ENCODE results near the gene CAPZA1.
A peak's percentile ranks its signal among the peaks of the same experiment; 100 is the strongest.
"Not testable (repeated sequence)": the region's sequence is repeated elsewhere in the genome, so short reads cannot be mapped to it uniquely, and the experiment has no call there.

Gene CAPZA1

GRCh38 chr1:112619518-112620376, at the start of gene CAPZA1:
TSS of gene CAPZA1 (plus strand) at chr1:112619832. CDS start at chr1:112619845, 13 bp downstream.
- peak; percentile 84 to 85 for DNase-seq (ENCODE audit: low read depth in 2 of 2)

GRCh38 chr1:112575154-112575804, 44.4 kb upstream of the CAPZA1 start:
- DNase-seq (ENCODE audit: low read depth in 2 of 2): no peak

DNA sequence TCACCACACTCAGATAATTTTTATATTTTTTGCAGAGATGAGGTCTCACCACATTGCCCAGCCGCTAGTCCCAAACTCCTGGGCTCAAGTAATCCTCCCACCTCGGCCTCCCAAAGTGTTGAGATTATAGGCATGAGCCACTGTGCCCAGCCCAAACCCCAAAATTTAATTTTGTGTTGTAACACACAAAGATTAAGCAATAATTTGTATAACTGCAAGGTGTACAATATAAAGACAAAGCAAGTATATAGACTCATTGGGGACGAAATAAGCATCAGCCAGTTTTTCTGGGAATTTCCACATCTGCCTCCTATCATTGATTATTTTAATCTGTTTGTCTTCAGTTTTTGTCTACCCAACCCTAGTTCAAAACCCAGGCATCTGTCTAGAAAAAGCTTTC, 43.4 kb upstream of the CAPZA1 start:
- DNase-seq (ENCODE audit: low read depth in 2 of 2): no peak

DNA sequence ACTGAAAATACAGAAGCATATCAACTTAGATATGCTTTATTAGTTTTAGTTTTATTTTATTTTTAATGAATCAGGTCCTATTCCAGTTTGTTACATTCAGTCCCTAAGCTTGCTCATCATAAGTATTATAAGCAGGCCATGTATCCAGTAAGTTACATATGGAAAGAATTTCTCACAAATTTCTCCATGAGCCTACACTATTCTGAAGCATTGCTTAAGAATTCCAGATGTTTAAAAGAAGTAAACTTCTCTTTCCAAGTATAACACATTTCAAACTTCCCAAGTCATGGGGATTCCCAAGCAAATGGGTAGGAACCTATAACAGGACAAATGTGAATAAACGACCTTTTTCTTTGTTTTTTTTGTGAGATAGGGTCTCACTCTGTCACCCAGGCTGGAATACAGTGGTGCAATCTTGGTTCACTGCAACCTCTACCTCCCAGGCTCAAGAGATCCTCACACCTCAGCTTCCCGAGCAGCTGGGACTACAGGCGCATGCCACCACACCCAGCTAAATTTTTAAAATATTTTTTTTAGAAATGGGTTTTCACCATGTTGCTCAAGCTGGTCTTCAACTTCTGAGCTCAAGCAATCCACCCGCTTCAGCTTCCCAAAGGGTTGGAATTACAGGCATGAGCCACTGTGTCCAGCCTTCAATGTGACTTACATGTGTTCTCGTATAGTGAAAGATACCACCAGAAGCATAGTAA, 39.7 kb upstream of the CAPZA1 start:
- DNase-seq (ENCODE audit: low read depth in 2 of 2): no peak

GRCh38 chr1:112581586-112582192, 37.9 kb upstream of the CAPZA1 start:
- no peak for DNase-seq (ENCODE audit: low read depth in 2 of 2)

- no peak for DNase-seq (ENCODE audit: low read depth in 2 of 2)
Observed at GRCh38 chr1:112583366-112583765, 36.3 kb upstream of the CAPZA1 start.

- DNase-seq (ENCODE audit: low read depth in 2 of 2): no peak
Observed at GRCh38 chr1:112589766-112590165, 29.9 kb upstream of the CAPZA1 start.

- no peak for DNase-seq (ENCODE audit: low read depth in 2 of 2)
Observed at GRCh38 chr1:112594208-112594876, 25.3 kb upstream of the CAPZA1 start.

DNA sequence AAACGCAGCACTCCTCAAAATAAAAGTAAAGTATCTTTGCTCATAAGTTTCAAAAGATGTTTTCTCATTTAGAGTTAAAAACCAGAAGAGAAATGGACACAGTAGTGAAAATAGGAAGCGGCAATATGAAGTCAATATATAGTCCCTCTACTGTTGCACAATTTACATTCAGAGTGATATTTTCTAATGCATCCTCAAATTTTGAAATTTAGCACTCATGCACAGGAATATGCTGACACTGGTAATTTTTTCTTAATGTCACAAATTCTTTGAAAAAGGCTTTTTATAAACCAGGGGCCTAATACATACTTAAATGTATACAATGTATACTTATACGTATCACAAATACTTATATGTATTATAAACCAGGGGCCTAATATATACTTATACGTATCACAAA, 20.2 kb upstream of the CAPZA1 start:
- DNase-seq (ENCODE audit: low read depth in 2 of 2): no peak

DNA sequence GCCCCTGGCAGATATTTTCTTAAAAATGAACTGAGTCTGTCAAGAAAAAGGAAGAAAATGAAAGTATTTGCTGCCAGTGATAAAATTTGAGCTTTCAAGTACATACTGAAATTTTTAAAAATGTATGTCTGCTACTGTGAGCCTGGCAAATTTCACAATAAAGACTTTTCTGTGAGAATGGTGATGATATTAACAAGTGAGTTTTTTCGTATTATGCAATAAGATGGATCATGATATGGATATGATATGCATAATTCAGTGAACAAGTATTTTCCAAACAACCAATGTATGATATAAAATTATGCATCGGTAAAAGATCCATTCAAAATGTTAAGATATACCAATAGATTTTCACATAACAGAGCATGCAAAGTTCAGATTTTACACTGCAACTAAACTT, 16.6 kb upstream of the CAPZA1 start:
- DNase-seq (ENCODE audit: low read depth in 2 of 2): no peak

GRCh38 chr1:112603541-112603940, 16.1 kb upstream of the CAPZA1 start:
- no peak for DNase-seq (ENCODE audit: low read depth in 2 of 2)

DNA sequence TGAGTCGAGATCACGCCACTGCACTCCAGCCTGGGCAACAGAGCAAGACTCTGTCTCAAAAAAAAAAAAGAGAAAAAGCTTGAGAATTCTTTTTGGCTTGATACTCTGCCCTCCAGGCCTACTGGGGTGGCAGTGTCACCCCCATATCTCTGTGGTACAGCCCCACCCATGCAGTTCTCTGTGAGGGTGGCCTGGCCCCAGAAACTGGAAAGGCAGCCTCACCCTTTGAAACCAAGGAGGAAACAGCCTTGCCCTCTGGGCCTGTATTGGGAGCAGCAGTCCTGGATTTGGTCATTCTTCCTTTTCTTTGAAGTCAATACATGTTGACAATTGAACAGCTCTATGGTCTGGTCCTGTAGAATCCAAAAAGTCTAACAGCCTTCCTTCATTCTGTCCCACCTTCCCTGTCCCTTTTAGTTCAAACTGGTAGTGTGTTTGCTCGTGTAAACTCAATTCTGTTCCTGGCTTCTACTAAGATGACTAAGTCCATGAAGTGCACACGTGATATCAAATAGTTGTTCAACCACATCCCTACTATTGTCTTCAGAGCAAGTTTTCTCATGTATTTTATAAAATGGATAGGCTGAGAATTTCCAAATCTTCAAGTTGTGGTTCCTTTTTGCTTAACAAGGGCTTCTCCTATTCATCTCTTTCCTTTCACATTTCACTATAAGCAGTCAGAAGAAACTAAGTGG, 13.9 kb upstream of the CAPZA1 start:
- DNase-seq (ENCODE audit: low read depth in 2 of 2): no peak

DNA sequence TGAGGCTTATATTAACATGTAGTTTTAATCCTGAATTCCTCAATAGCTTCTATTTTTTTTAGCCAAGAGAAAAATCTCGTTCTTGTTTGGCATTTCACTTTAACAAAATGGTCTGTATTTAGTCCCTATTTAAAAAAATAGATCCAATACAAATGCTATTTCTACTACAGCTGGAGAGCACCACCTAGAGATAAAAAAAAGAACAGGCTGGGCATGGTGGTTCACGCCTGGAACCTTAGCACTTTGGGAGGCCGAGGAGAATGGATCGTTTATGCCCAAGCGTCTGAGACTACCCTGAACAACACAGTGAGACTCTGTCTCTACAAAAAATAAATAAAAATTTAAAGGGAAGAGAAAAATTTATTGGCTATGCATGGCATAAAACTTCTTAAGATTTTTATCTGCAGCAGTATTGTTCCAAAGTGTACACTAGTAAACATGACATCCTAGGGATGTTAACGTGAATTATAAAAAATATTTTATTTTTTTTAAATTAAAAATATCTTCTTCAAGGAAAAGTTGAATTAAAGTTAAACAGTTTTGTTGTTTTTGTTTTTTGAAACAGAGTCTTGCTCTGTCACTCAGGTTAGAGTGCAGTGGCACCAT, 5.1 kb upstream of the CAPZA1 start:
- DNase-seq (ENCODE audit: low read depth in 2 of 2): no peak

DNA sequence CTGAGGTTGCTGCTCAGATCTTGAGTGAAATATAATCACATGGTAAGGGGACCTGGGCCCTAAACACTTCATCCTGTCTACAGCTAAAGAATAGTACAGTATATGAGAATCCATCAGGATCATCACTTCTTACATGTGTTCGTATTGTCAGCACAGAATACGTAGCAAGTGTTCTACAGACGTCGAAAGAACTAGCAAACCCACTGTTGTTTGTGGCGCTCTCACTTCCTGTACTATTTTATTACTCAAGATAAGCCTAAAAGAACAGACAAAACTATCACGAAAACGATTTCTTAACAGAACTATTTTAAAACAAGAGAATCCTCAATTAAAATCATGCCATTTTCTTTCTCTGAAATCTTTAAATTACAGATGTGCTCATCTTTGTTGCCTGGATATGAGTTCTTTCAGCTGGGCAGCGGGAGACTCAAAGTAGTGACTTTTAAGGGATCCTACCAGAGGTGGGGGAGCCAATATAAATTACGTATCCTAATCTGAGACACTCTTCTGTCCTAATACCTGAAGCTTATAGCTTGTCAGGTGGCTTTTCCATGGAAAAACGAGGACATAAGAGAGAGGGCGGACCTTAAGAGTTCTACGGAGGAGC, 1.4 kb upstream of the CAPZA1 start:
- no peak for DNase-seq (ENCODE audit: low read depth in 2 of 2)

DNA sequence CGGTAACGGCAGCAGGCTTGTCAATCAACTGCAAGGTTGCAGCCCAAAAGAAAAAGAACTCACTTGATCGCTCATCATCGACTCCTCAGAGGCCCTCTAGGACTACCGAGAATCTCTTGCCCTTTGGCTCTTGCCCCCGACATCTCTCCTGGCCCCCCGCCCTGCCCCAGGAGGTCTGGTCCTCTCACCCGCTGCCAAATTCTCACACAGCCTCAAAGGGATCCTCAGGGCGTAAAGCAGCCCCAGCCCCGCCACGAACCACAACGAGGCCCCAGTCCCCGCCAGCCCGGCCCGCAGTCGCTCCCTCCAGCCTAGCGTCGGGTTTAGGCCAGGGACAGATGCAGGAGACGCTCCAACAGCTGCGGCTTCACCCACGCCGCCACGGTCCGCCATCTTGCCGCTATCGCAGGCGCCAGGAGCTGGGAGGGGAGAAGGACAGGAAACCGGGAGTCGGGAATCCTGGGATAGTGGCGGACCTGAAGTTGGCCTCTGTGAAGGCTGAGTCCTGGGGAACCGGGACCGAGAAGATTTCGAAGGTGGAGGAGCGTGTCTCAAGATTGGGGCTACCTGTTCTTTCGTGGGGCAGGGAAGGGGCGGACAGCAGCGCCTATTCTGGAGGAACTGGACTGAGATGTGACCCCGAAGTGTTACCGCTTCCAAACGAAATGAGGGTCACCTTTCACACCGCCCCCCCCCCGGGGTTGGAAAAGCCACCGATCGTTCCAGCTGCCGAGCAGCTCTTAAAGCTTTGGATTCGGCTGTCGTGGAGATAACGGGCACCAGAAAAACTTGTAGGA, 713 bp upstream of the CAPZA1 start, which contains the start of gene ST7L:
Gene ST7L (minus strand): TSS at position 421 of the 797 bp plus-strand sequence. CDS start 28 bp downstream, at position 393.
- peak; percentile 24 to 34 for DNase-seq (ENCODE audit: low read depth in 2 of 2)

DNA sequence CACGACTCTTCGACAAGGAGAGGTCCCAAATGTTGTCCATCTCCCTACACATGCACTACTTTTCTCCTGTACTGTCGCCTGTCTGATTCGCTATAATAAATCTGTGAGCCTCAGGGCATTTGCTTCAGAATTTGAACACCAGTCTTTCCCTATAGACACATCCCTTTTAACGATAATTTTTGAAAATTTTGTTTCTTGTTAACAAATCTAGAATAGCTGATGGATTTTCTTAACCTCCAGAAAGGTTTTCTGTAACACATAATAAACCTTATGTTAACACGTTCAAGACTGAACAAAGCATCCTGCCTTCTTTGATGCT, 704 bp downstream of the CAPZA1 start:
- DNase-seq (ENCODE audit: low read depth in 2 of 2): no peak

GRCh38 chr1:112624493-112624892, 4.9 kb downstream of the CAPZA1 start:
- DNase-seq (ENCODE audit: low read depth in 2 of 2): not testable (repeated sequence)

DNA sequence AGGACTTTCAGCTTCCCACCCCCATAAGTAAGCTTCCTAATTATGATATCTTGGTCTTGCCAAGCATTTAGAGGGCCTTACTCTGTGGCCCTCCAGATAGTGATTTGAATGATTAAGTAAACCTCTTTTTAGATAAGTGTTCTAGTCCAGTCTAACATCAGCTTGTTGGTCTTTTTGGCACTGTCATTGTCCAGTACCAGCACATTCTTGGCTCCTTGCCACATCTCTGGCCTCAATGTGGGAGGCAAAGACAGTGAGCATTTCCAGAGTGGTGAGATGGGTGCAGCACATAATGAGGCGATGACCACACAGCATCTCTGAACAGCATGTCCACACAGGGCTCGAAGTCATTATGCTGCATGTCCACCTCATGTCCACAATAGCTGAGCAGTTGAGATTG, 6.1 kb downstream of the CAPZA1 start:
- DNase-seq (ENCODE audit: low read depth in 2 of 2): no peak

DNA sequence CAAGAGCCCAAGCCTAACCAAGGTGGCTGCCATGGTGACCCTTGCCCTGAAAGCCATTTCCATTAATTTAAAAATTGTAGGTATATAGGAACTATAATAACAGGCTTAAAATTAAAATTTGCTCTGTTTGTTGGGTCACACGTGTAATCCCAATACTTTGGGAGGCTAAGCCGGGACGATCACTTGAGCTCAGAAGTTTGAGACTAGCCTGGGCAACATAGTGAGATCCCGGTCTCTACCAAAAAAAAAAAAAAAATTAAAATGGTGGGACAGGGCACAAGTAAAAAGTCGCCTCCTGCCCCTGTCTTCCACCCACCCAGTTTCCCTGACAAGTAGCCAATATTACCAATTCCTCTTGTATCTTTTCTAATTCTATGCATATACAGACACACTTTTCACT, 6.6 kb downstream of the CAPZA1 start:
- DNase-seq (ENCODE audit: low read depth in 2 of 2): no peak
